Parathyroid adenoma (tissue), 2 donors: ENCODE results near the gene ADGRG3.

Experiments used
- H2AFZ ChIP-seq: fragments of 300-600 bp; sonication (generic); one replicate; pipeline ENCODE4 v1.7.0; 2017; ENCODE audit warnings: antibody characterized with exemption, mild to moderate bottlenecking
- H3K27ac ChIP-seq: fragments of 300-600 bp; sonication (generic); one replicate; pipeline ENCODE4 v1.7.0; 2017
- H3K27me3 ChIP-seq: fragments of 300-600 bp; sonication (generic); one replicate; pipeline ENCODE4 v1.7.0; 2017; ENCODE audit warnings: low read length; ENCODE audit not compliant: control insufficient read depth, insufficient read depth
- H3K36me3 ChIP-seq: fragments of 300-600 bp; sonication (generic); one replicate; pipeline ENCODE4 v1.7.0; 2017; ENCODE audit warnings: low read length; ENCODE audit not compliant: control insufficient read depth, insufficient read depth
- H3K4me1 ChIP-seq: fragments of 300-600 bp; sonication (generic); one replicate; pipeline ENCODE4 v1.7.0; 2017; ENCODE audit warnings: control low read depth
- H3K4me2 ChIP-seq: fragments of 300-600 bp; sonication (generic); one replicate; pipeline ENCODE4 v1.7.0; 2017; ENCODE audit warnings: low read length
- H3K4me3 ChIP-seq: fragments of 300-600 bp; sonication (generic); one replicate; pipeline ENCODE4 v1.7.0; 2017; ENCODE audit warnings: low read depth, low read length
- H3K79me2 ChIP-seq: fragments of 300-600 bp; sonication (generic); one replicate; pipeline ENCODE4 v1.7.0; 2017; ENCODE audit warnings: control low read depth
- H3K9ac ChIP-seq: fragments of 300-600 bp; sonication (generic); one replicate; pipeline ENCODE4 v1.7.0; 2017; ENCODE audit warnings: mild to moderate bottlenecking
- H3K9me3 ChIP-seq: fragments of 300-600 bp; sonication (generic); one replicate; pipeline ENCODE4 v1.7.0; 2017; ENCODE audit warnings: low read length; ENCODE audit not compliant: control insufficient read depth
- TF ChIP-seq, protein P1 (sequence below): fragments of 300-600 bp; sonication (generic); IDR thresholded peaks from one replicate; pipeline ENCODE4 v1.7.0; 2017; ENCODE audit warnings: antibody characterized with exemption, mild to moderate bottlenecking
- donor health status: primary hyperparathyroidism.

Gene ADGRG3

DNA sequence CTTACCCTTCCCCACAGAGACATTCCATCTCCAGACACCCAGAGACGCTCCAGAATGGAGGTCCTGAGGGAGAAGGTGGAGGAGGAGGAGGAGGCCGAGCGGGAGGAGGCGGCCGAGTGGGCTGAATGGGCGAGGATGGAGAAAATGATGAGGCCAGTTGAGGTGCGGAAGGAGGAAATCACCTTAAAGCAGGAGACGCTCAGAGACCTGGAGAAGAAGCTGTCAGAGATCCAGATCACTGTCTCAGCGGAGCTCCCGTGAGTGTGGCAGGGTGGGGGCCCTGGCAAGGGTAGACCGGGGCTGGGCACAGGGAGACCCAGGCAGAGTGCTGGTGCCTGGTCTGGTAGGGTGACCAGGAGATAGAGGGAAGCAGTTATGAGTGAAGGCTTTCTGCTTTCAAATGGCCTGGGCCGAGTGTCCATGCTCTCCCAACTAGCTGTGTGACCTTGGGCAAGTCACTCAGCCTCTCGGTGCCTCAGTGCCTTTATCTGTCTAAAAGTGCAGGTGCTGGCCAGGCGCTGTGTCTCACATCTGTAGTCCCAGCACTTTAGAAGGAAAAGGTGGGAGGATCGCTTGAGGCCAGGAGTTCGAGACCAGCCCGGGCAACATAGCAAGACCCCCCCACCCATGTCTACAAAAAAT lies 29.9 kb downstream of the ADGRG3 start:
- Histone ChIP-seq H3K4me1 (peaks cover 6% of the 10 kb centered on the region), H3K36me3 (no peaks in the 10 kb centered on the region), H3K4me3 (no peak overlapping the region), H3K9ac (no peak overlapping the region), H3K79me2 (no peaks in the 10 kb centered on the region), H3K4me2 (no peak overlapping the region), H3K27ac (no peak overlapping the region), H3K27me3 (no peaks in the 10 kb centered on the region), H3K9me3 (no peaks in the 10 kb centered on the region), H2AFZ (no peak overlapping the region)
- TF ChIP-seq, protein P1, sequence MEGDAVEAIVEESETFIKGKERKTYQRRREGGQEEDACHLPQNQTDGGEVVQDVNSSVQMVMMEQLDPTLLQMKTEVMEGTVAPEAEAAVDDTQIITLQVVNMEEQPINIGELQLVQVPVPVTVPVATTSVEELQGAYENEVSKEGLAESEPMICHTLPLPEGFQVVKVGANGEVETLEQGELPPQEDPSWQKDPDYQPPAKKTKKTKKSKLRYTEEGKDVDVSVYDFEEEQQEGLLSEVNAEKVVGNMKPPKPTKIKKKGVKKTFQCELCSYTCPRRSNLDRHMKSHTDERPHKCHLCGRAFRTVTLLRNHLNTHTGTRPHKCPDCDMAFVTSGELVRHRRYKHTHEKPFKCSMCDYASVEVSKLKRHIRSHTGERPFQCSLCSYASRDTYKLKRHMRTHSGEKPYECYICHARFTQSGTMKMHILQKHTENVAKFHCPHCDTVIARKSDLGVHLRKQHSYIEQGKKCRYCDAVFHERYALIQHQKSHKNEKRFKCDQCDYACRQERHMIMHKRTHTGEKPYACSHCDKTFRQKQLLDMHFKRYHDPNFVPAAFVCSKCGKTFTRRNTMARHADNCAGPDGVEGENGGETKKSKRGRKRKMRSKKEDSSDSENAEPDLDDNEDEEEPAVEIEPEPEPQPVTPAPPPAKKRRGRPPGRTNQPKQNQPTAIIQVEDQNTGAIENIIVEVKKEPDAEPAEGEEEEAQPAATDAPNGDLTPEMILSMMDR, result no peak

DNA sequence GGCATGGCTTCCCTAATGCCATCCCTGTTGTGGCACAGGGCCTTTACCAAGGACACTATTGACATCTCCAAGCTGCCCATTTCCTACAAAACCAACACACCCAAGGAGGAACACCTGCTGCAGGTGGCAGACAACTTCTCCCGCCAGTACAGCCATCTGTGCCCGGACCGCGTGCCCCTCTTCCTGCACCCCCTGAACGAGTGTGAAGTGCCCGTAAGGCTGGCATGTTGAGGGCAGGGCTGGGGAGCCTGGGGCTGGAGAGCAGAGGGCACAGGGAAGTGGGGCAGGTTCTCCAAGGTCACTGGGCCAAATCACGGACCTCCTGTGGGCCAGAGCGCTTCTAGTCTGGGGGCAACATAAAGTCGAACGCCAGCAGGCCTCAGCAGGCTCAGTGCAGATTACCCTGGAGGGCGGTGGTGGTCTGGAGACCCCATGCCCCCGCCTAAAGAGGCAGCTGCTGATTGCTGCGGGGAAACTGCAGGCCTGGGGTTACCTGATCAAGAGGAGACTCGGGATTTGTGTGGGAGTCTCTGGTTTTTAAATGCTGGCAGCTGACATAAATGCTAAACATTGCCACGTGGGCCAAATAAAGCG lies 30.8 kb downstream of the ADGRG3 start:
- TF ChIP-seq, protein P1, result no peak
- H3K9me3 ChIP-seq, result no peaks in the 10 kb centered on the region
- no peak overlapping the region for H3K4me3 ChIP-seq
- H3K36me3 ChIP-seq, result no peaks in the 10 kb centered on the region
- H3K9ac ChIP-seq, result no peak overlapping the region
- H3K27ac ChIP-seq, result no peak overlapping the region
- no peaks in the 10 kb centered on the region for H3K79me2 ChIP-seq
- no peak overlapping the region for H2AFZ ChIP-seq
- no peak overlapping the region for H3K4me2 ChIP-seq
- H3K27me3 ChIP-seq, result no peaks in the 10 kb centered on the region
- peaks cover 6% of the 10 kb centered on the region for H3K4me1 ChIP-seq

DNA sequence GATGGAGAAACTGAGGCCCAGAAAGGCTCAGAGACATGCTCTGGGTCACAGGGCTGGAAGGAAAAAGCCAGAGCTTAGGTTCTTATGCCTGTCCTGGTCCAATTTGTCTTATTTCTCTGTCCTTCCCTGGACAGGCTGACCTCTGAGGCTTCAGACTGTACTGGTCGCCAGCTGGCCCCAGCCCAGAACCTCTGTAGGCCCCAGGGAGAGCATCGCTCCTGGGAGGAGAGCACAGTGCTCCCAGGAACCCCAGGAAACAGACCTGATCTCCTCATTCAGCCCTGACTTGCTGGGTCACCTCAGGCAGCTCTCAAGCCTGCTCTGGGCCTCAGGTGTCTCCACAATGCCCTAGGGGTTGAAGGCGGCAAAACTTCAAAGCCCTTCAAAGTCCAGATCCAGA lies 31.4 kb downstream of the ADGRG3 start:
- Histone ChIP-seq H3K9me3 (no peaks in the 10 kb centered on the region), H3K4me1 (peaks cover 6% of the 10 kb centered on the region), H3K27me3 (no peaks in the 10 kb centered on the region), H3K27ac (no peak overlapping the region), H3K36me3 (no peaks in the 10 kb centered on the region), H3K79me2 (no peaks in the 10 kb centered on the region), H2AFZ (no peak overlapping the region), H3K4me3 (no peak overlapping the region), H3K9ac (no peak overlapping the region), H3K4me2 (no peak overlapping the region)
- TF ChIP-seq, protein P1, result no peak

DNA sequence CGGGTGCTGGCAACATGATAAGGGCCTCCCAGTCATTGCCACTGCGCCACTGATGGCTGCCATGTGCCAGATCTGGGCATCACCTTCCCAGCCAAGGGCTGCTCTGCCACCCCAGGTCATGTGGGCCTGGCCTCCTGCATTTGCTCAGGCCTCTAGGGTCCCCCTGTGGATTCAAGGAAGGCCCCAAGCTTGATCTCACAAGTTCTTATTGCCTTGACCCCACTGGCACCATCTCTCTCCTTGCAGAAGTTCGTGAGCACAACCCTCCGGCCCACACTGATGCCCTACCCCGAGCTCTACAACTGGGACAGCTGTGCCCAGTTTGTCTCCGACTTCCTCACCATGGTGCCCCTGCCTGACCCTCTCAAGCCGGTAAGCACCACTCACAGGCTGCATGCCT lies 31.8 kb downstream of the ADGRG3 start:
- Histone ChIP-seq H3K27ac (no peak overlapping the region), H3K9me3 (no peaks in the 10 kb centered on the region), H3K79me2 (no peaks in the 10 kb centered on the region), H3K4me3 (no peak overlapping the region), H3K4me1 (peaks cover 6% of the 10 kb centered on the region), H3K9ac (no peak overlapping the region), H3K27me3 (no peaks in the 10 kb centered on the region), H3K36me3 (no peaks in the 10 kb centered on the region), H3K4me2 (no peak overlapping the region), H2AFZ (no peak overlapping the region)
- TF ChIP-seq, protein P1, result no peak
